Fibroblast of lung (primary cell): Measurements from ENCODE around the gene THAP4.

Experiments used
- CTCF ChIP-seq, 2 donors: IDR thresholded peaks in 1 of 2; conservative IDR thresholded peaks in 1 of 2; 1 replicate in 1 of 2; 2 replicates in 1 of 2; pipeline ENCODE4 v1.5.1; 2011 to 2012; ENCODE audit warnings: low read length in 2 of 2, control low read depth in 1 of 2, inconsistent platforms in 1 of 2, low read depth in 1 of 2, mild to moderate bottlenecking in 1 of 2
- EZH2 ChIP-seq: IDR thresholded peaks from 2 replicates; pipeline ENCODE4 v1.5.1; 2012; ENCODE audit warnings: low read length, control low read depth, mild to moderate bottlenecking; ENCODE audit errors: missing control alignments

- TF ChIP-seq CTCF (conservative IDR thresholded peaks at IDR 0.05 in 1 of 2, IDR thresholded peaks at IDR 0.05 in 1 of 2; ENCODE audit: low read depth in 1 of 2, low read length in 2 of 2): no peak
- no peak for TF ChIP-seq EZH2
Observed at GRCh38 chr2:241606186-241606585, 30.8 kb downstream of the THAP4 start.
